Activated gamma-delta T cell (primary cell): ENCODE measurements around the gene AMOTL1.
"Not testable (repeated sequence)": the region's sequence is repeated elsewhere in the genome, so short reads cannot be mapped to it uniquely, and the experiment has no call there.

Source experiments
- DNase-seq: peaks from one replicate; lab custom pipeline; 2025; lab: John Stamatoyannopoulos, UW

Gene AMOTL1

DNA sequence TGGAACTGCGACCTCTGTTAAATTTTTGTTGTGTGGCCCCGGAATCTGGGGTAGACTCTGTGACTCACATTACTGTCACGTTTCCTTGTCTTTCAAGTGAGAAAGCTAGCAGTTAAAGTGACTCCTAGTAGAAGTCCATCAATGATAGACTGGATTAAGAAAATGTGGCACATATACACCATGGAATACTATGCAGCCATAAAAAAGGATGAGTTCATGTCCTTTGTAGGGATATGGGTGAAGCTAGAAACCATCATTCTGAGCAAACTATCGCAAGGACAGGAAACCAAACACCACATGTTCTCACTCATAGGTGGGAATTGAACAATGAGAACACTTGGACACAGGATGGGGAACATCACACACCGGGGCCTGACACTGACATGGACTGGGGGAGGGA lies 23.8 kb downstream of the AMOTL1 start:
- DNase-seq, result not testable (repeated sequence)

DNA sequence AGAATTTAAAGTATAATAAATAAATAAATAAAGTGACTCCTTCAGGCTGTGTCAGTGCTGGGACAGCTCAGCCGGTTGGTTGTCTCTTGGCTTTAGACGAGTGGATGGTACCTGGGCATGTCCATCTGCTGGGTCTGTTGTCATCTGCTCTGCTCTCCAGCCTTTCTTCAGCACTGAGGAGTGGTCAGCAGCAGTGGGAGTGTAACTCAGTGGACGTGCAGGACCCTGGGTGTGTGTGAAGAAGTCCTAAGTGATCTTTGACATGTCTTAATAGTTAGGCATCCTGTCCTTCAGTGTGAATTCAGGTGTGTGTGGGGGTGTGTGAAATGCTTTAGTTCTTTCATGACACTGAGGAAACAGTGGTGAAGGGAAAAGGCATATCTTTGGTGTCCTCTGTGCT lies 24.3 kb downstream of the AMOTL1 start:
- no peak for DNase-seq

DNA sequence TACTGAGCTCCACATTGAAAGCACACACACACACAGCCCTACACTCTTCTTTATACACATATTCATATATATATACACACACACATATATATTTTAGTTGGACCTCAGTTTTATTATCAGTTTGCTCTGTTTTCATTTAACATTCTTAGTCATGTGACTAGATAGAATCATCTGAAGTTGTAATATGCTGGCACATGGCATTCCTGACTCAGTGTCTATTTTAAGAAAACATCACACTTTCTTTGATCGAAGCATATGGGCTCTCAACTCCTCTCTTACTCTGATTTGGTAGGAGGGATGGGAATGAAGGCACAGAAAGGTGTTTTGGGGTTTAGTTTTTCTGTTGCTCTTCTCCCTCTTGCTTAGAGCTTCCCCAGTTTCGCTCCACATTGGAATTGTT lies 24.8 kb downstream of the AMOTL1 start:
- no peak for DNase-seq

DNA sequence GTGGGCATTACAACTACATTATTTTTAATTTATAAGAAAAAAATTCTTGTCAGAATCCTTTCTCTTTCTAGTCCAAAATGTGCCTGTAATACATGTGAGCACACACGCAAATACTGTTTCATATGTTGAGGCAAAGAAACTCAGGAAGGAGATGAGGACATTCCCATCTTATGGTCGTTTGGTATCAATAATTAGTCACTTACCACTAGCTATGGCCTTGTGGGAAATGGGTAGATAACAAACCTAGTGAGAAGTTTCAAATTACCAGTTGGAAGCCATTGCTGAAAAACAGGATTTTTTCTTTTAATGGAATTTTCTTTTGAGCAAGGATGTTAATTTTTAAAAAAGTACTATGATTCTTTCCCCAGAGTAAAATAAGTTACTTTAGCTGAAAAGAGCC lies 25.7 kb downstream of the AMOTL1 start:
- DNase-seq, result no peak

DNA sequence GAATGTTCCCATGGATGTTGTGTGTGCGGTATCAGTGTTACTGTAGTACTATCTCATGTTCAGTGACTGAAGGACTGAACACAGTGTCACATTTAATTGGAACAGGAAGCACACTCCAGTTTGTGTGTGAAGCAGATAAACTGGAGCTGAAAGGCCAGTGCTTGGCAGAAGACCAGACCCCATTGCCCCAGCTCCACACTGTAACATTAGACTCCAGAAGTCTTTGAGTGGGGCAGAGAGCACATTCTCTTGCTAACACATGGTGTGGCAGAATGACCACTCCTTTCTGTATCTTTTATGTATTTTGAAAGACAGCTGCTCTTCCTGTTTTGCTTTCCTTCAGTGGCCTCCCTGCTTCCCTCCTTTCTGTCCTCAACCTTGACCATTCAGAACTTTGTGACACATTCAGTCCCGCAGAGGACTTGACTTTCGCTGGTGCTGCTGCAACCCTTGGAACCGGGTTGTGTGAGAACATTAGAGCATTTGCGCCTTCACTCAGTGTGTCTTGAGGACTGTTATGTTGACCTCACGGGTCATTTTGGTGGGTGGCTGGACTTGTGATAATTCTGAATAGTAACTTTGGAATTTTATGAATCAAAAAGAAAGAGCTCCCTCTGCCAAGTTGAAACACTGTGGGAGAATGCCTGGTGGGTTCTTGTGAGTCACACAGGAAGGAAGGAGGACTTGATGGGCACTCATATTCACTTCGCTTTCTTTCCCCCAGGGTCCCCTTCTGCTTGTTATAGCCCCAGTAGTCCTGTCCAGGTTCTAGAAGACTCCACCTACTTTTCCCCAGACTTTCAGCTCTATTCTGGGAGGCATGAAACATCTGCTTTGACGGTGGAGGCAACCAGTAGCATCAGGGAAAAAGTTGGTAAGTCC lies 26.4 kb downstream of the AMOTL1 start:
- DNase-seq, result no peak

DNA sequence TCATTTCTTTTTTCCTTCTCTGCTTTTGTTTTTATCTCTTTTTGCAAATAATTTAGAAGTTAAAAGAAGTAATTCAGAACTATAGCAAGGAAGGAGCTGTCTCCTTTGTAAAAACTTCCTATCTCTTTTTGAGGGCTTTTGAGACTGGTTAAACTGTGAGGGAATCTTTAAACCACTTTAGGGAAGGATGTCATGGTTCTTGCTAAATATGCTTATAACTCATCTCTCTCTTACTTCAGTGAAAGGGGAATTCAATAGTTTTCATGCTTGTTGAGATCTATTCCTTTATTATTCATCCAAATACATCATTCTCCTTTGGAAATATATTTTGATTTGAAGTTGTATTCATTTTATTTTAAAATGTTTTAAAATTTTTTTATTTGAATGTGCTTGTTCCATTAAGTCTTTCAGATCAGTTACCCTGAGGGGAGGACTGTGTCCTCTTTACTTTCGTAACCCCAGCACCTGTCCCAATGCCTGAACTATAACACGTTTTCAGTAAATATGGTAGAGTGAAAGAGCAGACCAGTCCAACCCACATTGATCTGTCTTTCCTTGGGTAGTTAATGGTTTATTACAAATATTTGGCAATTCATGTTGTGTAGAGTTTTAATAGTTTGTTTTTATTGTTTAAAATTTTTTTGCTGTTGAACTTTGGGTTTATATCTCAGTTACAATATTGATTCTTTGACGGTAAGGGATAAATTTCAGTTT lies 27.5 kb downstream of the AMOTL1 start:
- DNase-seq, result no peak

DNA sequence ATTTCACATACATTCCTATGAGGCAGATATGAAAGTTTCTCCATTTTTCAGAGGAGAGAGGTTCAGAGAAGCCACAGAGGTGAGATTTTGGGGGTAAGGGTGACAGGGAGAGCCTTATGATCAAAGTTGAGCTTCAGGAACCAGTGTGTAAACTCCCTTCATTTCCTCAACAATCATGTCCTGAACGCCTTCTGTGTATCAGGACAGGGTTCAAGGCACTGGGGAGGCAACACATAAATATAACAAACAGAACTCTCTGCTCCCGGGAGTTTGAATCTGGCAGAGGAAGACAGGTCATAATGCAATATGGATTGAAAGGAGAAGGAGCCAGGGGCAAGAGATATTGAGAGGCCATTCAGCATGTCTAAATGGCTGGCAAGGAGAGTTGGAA lies 28.0 kb downstream of the AMOTL1 start:
- DNase-seq, result no peak

DNA sequence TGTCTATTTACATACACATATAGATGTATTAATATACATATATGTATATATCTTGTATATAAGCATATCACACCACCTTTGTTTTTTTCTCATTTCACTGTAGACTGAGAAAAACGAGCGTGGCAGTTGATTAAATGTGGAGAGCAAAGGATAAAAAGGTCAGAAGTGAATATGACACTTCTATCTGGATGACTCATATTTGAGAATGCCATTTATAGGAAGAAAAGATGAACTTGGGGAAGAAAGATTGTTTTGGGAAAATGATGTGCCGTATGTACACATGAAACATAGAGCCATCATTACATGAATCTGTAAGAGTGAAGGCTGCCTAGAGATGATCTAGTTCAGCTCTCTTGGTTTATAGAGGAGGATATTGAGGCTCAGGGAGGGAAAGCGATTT lies 28.7 kb downstream of the AMOTL1 start:
- no peak for DNase-seq

DNA sequence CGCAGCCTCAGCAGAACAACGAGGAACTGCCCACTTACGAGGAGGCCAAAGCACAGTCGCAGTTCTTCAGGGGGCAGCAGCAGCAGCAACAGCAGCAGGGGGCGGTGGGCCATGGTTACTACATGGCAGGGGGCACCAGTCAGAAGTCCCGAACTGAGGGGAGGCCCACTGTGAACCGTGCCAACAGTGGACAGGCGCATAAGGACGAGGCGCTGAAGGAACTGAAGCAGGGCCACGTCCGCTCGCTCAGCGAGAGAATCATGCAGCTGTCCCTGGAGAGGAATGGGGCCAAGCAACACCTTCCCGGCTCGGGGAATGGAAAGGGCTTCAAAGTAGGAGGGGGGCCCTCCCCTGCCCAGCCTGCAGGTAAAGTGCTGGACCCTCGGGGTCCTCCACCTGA lies 31.6 kb downstream of the AMOTL1 start:
- no peak for DNase-seq

DNA sequence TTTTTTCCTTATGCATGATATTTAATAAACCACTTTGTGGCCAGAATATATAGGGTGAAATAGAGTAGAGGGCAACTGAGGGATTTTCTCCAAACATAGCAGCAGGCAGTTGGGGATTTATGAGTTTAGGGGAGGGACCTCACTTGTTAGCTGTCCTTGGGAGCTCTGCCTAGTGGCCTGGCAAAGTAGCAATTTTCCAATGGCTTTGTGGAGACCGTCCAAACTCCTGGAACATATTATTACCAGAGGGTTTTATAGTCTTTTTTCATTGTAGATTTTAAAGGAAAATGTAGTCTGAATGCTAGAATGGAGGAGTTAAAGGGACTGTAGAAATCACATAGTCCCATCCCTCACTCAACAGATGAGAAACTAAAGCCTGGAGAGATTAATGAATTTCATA lies 32.3 kb downstream of the AMOTL1 start:
- no peak for DNase-seq

DNA sequence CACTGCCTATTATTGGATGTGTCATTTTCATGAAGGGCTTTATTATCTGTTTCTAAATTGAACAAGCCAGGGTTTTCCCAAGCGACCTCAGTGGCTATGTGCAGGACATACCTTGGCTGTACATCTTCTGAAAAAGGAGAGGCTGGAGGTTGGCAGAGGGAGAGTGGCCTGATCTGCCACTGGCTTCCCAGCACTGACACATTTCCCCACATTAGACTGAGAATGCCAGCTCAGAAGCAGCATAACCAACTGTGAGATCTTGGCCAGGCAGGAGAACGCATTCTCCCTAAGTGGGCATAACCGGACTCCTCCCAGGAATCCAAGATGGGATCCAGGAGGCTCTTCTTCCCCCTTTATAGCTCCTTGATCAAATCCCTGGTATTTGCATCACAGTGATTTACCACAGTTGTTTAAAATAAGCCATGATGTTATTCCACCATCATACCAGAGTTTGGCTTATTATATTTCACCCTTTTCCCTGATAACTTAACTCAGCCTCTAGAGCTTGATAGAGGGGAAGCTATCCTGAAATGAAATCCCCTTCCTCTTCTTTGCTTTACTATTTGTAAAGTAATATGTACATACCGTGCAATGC lies 33.8 kb downstream of the AMOTL1 start:
- DNase-seq, result no peak

DNA sequence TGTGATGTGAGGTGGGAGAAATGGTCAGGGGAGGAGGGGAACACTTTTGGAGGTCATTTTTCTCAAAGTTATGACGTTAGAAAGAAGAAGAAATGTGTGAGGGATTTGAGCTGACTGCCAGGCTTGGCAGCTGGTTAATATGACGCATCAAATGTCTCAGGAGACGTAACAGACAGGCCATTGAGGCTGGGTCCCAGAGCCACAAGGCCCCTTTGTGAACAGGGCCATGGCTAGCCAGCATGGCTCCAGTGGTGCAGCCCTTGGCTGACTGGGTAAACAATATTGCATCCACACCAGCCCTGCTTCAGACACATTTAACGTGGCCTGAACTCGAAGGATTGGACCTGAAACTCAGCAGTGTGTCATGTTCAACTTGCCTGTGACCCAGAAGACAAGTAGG lies 34.3 kb downstream of the AMOTL1 start:
- no peak for DNase-seq

DNA sequence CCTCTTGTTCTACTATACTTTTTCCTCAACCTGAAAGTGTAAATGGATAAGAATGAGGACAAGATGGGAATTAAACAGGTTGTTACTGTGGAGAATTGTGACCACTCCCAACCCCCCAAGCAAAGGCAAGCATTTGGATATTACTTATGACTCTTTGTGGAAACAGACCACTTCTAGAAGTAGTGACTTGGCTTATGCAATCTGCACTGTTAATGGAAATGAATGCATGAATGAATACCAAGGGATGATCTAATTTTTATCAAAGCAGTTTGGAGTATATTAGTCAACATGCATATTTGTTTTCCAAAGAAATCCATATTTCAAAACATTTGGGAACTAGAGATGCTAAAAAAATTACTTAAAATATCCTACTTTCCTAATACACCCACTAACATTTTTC lies 35.3 kb downstream of the AMOTL1 start:
- DNase-seq, result no peak

DNA sequence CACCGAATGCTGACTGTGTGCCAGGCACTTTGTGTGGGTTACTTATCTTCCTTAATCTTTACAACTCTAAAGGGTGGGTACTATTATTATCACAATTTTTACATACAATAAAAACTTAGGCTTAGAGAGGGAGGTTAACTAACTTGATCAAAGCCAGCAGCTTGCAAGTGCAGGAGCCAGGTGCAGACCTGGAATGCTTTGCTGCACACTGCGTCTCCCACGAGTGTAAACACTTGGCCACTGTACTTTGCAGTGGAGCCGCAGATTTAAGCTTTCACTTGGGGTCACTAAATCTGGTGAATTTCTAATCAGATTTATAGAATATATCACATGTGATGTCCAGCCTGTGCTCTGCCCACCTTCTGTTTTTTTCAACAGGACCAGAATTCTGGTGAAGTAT lies 36.7 kb downstream of the AMOTL1 start:
- DNase-seq, result no peak

DNA sequence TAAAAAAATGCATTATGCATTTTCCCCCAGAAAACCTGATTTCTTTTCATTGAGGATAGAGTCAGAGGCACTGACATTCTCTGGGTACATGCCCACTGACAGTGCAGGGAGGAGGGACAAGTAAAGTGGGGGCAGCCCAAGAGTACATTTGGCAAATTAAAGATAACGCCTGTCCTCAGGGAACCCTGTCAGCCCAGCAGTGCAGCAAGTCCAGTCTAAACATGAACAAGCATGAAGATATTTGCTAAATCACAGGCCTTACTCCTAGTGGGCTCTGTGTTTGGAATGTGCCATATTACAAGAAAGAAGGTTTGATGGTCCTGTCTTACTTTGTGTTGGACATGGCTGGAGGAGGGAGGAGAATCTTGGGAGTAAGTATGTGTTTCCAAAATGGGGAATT lies 37.9 kb downstream of the AMOTL1 start:
- DNase-seq, result no peak

DNA sequence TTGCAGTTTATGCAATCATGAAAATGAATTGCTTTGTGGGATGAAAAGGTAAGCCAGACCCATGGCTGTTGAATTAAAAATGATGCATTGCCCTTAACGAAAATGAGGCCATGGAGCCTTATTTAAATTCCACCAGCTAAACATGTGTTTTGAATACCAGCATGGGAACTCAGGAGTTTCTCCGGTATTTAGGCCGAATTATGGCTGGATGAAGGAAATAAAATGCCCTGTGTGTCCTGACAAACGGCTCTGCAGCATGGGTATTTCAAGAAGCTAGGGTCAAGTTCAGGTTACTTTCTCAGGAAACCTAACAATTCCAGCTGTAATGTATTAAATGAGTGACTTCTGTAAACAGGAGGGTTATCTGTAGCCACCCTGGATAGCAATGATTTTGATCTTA lies 38.3 kb downstream of the AMOTL1 start:
- no peak for DNase-seq

DNA sequence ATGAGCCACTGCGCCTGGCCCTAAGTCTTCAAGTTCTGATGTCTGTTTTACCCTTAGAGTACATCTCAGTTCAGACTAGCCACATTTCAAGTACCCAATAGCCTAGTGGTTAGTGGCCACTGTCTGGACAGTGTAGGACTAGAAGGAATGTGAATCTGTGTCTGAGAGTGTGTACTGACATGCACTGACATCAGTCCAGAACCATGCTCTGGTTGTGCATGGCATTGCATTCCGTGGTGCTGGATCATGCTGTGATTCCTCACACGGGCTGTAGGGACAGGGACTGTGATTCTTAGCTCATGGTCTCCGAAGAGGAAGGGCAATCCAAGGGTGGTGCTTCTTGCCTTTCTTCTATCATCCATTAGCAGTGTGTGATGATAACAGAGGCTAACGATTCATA lies 41.1 kb downstream of the AMOTL1 start:
- DNase-seq, result no peak

DNA sequence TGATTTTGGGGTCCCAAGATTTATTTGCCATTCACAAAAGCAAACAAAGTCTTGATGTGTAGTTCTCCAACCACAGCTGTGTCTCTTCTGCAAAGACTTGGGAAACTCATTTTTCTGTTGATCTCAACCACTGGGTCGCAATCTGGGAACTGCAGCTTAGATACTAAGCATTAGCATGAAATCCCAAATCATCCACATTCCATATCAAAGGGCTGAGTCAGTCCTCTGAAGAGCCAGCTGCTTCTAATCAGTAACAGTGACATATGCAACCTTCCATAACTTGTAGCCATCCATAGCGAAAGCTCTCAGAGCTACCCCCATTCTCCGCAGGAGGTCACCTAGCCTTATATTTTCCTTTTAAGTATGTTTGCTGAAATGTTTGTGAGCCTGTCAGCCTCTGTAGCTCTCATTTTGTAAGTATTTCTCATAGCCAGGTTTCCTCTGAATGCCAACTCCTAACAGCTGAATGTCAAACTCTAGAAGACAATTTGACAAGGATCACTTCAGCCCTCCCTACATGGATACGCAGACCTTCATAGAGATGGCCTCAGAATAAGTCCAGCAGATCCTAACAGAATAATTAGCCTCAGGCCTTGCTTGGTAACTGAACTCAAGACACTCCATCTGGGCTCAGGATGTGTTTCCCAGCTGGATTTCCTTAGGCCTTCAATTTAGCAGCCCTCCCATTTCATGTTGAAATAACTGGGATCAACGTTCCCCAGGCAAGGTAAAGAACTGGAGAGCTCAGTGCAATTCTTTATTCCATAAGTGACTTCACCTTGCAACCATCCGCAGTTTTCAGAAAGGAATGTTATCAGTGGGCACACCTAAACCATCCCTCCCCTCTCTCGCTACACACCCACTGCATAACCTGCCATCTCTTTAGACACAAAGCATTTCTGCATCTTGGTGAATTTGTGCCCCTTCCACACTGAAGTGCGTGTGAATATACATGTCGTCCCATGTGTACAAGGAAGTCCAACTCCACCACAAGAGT lies 44.9 kb downstream of the AMOTL1 start:
- not testable (repeated sequence) for DNase-seq

DNA sequence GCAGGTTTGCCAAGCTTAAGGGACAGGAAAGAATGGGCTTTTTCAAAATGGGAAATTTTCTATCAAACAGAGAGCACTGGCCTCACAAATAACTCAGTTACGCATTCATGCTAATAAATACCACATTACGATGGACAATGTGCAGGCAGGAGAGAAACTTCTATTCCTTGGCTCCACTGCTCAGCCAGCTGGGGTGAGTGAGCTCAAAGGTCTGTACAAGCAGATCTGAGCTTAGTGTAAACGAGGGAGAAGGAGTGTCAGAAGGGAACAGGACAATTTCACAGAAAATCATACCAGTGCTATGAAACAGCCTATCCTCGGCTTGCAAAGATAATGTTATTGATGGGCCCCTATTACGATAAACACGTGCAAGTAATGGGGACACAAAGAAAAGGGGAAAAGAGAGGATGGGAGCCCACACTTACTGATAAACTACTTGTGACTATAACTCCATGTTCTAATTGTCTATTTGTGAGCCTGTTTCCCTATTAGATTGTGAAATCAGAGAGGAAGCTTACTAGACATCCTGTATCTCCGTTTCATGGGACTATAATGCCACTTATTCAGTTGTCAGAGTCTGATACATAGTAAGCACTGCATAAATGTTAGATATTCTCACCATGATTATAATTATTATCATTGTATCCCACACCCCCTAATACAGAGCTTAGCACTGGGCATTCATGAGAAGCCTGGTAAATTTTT lies 46.3 kb downstream of the AMOTL1 start:
- DNase-seq, result no peak

DNA sequence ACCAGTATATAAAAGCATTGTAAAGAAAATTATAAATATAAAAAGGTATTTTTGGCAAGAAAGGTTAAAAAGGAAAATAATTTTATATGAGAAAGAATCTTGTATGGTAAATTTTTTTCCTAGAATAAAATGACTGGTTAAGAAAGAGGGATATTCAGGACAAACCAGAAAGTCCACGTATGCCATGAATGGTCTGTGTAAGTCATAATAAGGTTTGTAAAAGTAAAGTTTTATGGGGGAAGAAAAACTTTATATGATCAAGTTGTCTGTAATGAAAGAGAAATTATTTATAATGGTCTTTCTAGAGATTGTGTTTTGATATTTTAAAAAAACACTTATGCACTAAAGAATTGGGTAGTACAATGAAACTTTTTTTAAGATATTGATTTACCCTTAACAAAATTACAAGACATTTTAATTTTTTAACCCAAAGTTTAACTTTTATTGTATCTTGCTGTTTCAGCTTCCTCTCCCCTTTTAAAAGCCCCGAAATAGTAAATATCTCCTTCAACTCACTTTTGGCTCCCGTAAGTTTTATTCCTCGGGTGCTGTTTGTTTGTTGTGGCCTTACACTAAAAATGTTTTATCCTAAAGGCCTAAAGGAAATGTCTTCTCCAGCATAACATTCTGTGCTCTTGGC lies 47.7 kb downstream of the AMOTL1 start:
- no peak for DNase-seq

DNA sequence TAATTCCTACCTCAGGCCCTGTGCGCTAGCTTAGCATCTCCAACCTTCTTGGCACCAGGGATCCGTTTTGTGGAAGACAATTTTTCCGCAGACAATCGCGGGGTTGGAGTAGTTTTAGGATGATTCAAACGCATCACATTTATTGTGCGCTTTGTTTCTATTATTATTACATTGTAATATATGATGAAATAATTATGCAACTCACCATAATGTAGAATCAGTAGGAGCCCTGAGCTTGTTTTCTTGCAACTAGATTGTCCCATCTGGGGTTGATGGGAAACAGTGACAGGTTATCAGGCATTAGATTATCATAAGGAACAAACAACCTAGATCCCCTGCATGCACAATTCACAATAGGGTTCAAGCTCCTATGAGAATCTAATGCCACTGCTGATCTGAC lies 52.3 kb downstream of the AMOTL1 start:
- no peak for DNase-seq
